ENCODE data around the gene TTBK2.

Gene TTBK2

DNA sequence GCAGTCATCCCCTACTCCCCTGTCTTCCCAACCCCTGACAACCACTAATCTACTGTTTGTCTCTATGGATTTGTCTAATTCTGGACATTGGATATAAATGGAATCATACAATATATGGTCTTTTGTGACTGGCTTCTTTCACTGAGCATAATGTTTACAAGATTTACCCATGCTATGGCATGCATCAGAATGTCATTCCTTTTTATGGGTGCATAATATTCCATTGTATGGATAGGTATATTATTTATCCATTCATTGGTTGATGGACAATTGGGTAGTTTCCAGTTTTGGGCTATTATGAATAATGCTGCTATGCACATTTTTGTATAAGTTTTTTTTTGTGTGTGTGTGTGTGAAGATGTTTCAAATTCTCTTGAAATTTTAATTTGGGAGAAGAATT, 16.6 kb upstream of the TTBK2 start:
- Histone ChIP-seq H3K9ac (ENCODE audit: low read length) (no peak overlapping the region), H3K4me3 (ENCODE audit: low read depth, low read length, poor library complexity, severe bottlenecking) (no peak overlapping the region), H3K36me3 (ENCODE audit: insufficient read depth, low read length) (no peaks in the 10 kb centered on the region), H3K27ac (ENCODE audit: low read depth, low read length, poor library complexity, severe bottlenecking) (no peak overlapping the region), H3K4me1 (ENCODE audit: insufficient read depth, low read length, severe bottlenecking) (no peaks in the 10 kb centered on the region), H3F3A (ENCODE audit: insufficient read depth, low read length) (no peaks in the 10 kb centered on the region), H3K9me3 (ENCODE audit: low read length) (no peaks in the 10 kb centered on the region), H3K4me2 (ENCODE audit: low read length) (no peak overlapping the region), H2AFZ (ENCODE audit: low read length) (no peak overlapping the region), H3K27me3 (ENCODE audit: insufficient read depth, low read length) (no peaks in the 10 kb centered on the region), H4K20me1 (ENCODE audit: insufficient read depth, low read length) (no peaks in the 10 kb centered on the region), H3K79me2 (ENCODE audit: insufficient read depth, low read length) (no peaks in the 10 kb centered on the region), H3K9me2 (ENCODE audit: low read depth, low read length) (no peaks in the 10 kb centered on the region)
- no peak for TF ChIP-seq EZH2 (IDR thresholded peaks at IDR 0.05; ENCODE audit: borderline replicate concordance, low read length)
- TF ChIP-seq, protein P1, sequence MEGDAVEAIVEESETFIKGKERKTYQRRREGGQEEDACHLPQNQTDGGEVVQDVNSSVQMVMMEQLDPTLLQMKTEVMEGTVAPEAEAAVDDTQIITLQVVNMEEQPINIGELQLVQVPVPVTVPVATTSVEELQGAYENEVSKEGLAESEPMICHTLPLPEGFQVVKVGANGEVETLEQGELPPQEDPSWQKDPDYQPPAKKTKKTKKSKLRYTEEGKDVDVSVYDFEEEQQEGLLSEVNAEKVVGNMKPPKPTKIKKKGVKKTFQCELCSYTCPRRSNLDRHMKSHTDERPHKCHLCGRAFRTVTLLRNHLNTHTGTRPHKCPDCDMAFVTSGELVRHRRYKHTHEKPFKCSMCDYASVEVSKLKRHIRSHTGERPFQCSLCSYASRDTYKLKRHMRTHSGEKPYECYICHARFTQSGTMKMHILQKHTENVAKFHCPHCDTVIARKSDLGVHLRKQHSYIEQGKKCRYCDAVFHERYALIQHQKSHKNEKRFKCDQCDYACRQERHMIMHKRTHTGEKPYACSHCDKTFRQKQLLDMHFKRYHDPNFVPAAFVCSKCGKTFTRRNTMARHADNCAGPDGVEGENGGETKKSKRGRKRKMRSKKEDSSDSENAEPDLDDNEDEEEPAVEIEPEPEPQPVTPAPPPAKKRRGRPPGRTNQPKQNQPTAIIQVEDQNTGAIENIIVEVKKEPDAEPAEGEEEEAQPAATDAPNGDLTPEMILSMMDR (IDR thresholded peaks at IDR 0.05; ENCODE audit: low read length), result no peak

DNA sequence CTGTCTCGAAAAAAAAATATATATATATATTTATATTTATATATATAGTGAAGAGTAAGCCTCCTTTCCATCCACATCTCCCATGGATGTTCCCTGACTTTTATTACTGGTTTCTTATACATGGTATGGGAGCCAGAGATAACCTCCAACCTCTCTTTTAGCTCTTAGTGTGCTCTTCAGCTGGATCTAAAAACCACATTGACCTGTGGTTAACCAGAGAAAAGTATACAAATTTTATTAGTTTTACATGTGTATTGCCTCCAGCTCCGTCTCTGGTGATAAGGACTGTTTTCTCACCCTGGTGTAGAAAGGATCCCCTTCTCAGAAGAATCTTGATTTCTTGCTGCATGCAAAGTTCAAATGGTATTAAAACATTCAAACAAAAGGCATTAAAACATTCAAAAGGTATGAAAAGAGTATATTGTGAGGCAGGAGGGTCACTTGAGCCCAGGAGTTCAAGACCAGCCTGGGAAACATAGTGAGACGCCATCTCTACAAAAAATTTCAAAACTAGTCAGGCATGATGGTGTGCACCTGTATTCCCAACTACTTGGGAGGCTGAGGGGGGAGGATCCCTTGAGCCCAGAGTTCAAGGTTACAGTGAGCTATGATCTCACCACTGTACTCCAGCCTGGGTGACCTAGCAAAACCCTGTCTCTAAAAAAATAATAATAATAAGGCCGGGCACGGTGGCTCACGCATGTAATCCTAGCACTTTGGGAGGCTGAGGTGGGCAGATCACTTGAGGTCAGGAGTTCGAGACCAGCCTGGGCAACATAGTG, 13.5 kb upstream of the TTBK2 start:
- Histone ChIP-seq H4K20me1 (ENCODE audit: insufficient read depth, low read length) (no peaks in the 10 kb centered on the region), H3K9ac (ENCODE audit: low read length) (no peak overlapping the region), H3F3A (ENCODE audit: insufficient read depth, low read length) (no peaks in the 10 kb centered on the region), H2AFZ (ENCODE audit: low read length) (no peak overlapping the region), H3K4me1 (ENCODE audit: insufficient read depth, low read length, severe bottlenecking) (no peaks in the 10 kb centered on the region), H3K9me2 (ENCODE audit: low read depth, low read length) (no peaks in the 10 kb centered on the region), H3K27me3 (ENCODE audit: insufficient read depth, low read length) (no peaks in the 10 kb centered on the region), H3K9me3 (ENCODE audit: low read length) (no peaks in the 10 kb centered on the region), H3K79me2 (ENCODE audit: insufficient read depth, low read length) (no peaks in the 10 kb centered on the region), H3K27ac (ENCODE audit: low read depth, low read length, poor library complexity, severe bottlenecking) (no peak overlapping the region), H3K4me2 (ENCODE audit: low read length) (no peak overlapping the region), H3K4me3 (ENCODE audit: low read depth, low read length, poor library complexity, severe bottlenecking) (no peak overlapping the region), H3K36me3 (ENCODE audit: insufficient read depth, low read length) (no peaks in the 10 kb centered on the region)
- TF ChIP-seq EZH2 (IDR thresholded peaks at IDR 0.05; ENCODE audit: borderline replicate concordance, low read length), result no peak
- TF ChIP-seq, protein P1 (IDR thresholded peaks at IDR 0.05; ENCODE audit: low read length), result no peak

GRCh38 chr15:42932833-42933515, 12.4 kb upstream of the TTBK2 start:
- TF ChIP-seq EZH2 (IDR thresholded peaks at IDR 0.05; ENCODE audit: borderline replicate concordance, low read length), result no peak
- TF ChIP-seq, protein P1 (IDR thresholded peaks at IDR 0.05; ENCODE audit: low read length), result no peak
- H3K27me3 ChIP-seq (ENCODE audit: insufficient read depth, low read length), result no peaks in the 10 kb centered on the region
- H3K9ac ChIP-seq (ENCODE audit: low read length), result no peak overlapping the region
- H3K9me2 ChIP-seq (ENCODE audit: low read depth, low read length), result no peaks in the 10 kb centered on the region
- no peaks in the 10 kb centered on the region for H3F3A ChIP-seq (ENCODE audit: insufficient read depth, low read length)
- H2AFZ ChIP-seq (ENCODE audit: low read length), result no peak overlapping the region
- no peaks in the 10 kb centered on the region for H3K79me2 ChIP-seq (ENCODE audit: insufficient read depth, low read length)
- H3K4me2 ChIP-seq (ENCODE audit: low read length), result no peak overlapping the region
- no peaks in the 10 kb centered on the region for H3K36me3 ChIP-seq (ENCODE audit: insufficient read depth, low read length)
- no peaks in the 10 kb centered on the region for H4K20me1 ChIP-seq (ENCODE audit: insufficient read depth, low read length)
- H3K4me3 ChIP-seq (ENCODE audit: low read depth, low read length, poor library complexity, severe bottlenecking), result no peak overlapping the region
- H3K4me1 ChIP-seq (ENCODE audit: insufficient read depth, low read length, severe bottlenecking), result no peaks in the 10 kb centered on the region
- no peaks in the 10 kb centered on the region for H3K9me3 ChIP-seq (ENCODE audit: low read length)
- no peak overlapping the region for H3K27ac ChIP-seq (ENCODE audit: low read depth, low read length, poor library complexity, severe bottlenecking)
